ENCODE data around the gene FNDC10.

FNDC10 gene

GRCh38 chr1:1627829-1628753 lies 28.2 kb upstream of the FNDC10 start:
- no peak for DNase-seq (ENCODE audit: low spot score)

- DNase-seq (ENCODE audit: low spot score) = no peak
Observed at GRCh38 chr1:1627261-1627828, 27.4 kb upstream of the FNDC10 start.

GRCh38 chr1:1626207-1627141 lies 26.5 kb upstream of the FNDC10 start:
- no peak for DNase-seq (ENCODE audit: low spot score)

GRCh38 chr1:1625824-1626206 lies 25.9 kb upstream of the FNDC10 start:
- DNase-seq (ENCODE audit: low spot score) = no peak

GRCh38 chr1:1625404-1625775 lies 25.5 kb upstream of the FNDC10 start:
- no peak for DNase-seq (ENCODE audit: low spot score)

- no peak for DNase-seq (ENCODE audit: low spot score)
Observed at GRCh38 chr1:1624443-1625403, 24.8 kb upstream of the FNDC10 start.

- DNase-seq (ENCODE audit: low spot score) = no peak
Observed at GRCh38 chr1:1623631-1624442, 23.9 kb upstream of the FNDC10 start.

GRCh38 chr1:1623181-1623630 lies 23.3 kb upstream of the FNDC10 start:
- DNase-seq (ENCODE audit: low spot score) = no peak

- DNase-seq (ENCODE audit: low spot score) = no peak
Observed at GRCh38 chr1:1622788-1623094, 22.8 kb upstream of the FNDC10 start.

- DNase-seq (ENCODE audit: low spot score) = no peak
Observed at GRCh38 chr1:1622010-1622787, 22.3 kb upstream of the FNDC10 start.

GRCh38 chr1:1621173-1622009 lies 21.5 kb upstream of the FNDC10 start:
- no peak for DNase-seq (ENCODE audit: low spot score)

GRCh38 chr1:1620433-1621139 lies 20.7 kb upstream of the FNDC10 start:
- DNase-seq (ENCODE audit: low spot score) = no peak

GRCh38 chr1:1619917-1620361 lies 20.0 kb upstream of the FNDC10 start:
- DNase-seq (ENCODE audit: low spot score) = no peak

- DNase-seq (ENCODE audit: low spot score) = no peak
Observed at GRCh38 chr1:1618396-1619068, 18.6 kb upstream of the FNDC10 start.

GRCh38 chr1:1617925-1618324 lies 18.0 kb upstream of the FNDC10 start:
- no peak for DNase-seq (ENCODE audit: low spot score)

- no peak for DNase-seq (ENCODE audit: low spot score)
Observed at GRCh38 chr1:1617516-1617915, 17.6 kb upstream of the FNDC10 start.

- no peak for DNase-seq (ENCODE audit: low spot score)
Observed at GRCh38 chr1:1616838-1617237, 16.9 kb upstream of the FNDC10 start.
